Omental fat pad (tissue), 4 donors: ENCODE results near the gene SAMD11. TPM values are rescaled to one million over a fixed set of nuclear protein-coding genes. Genes with fewer than 3 reads are reported as not detected.
"Not testable (repeated sequence)": the region's sequence is repeated elsewhere in the genome, so short reads cannot be mapped to it uniquely, and the experiment has no call there.

Experiments used
- ATAC-seq: fragments of 150-250 bp; one replicate; pipeline ENCODE4 v1.9.1; 2016; ENCODE audit warnings: mild to moderate bottlenecking, moderate library complexity; ENCODE audit not compliant: low FRiP score
- DNase-seq: peaks from one replicate; pipeline ENCODE4 v3.0.0-alpha.2; 2019; ENCODE audit warnings: low spot score
- CTCF ChIP-seq, 3 donors: fragments of 450-650 bp; IDR thresholded peaks; one replicate each; pipeline ENCODE4 v1.5.1; 2016 to 2017; ENCODE audit warnings: antibody characterized with exemption in 3 of 3, mild to moderate bottlenecking in 3 of 3, moderate library complexity in 2 of 3
- total RNA-seq, 4 donors: library from RNA; depleted of rRNA; stranded (reverse); fragments of >200 nt; gene quantifications; one replicate each; pipeline ENCODE4 v1.1.0, GENCODE V29; 2016

The SAMD11 gene
- total RNA-seq, result 1 to 10 TPM in 3 of 4 donors, under 1 TPM in 1; 0.96 to 7.7 (median 1.3) TPM

GRCh38 chr1:923131-923990, at the start of gene SAMD11:
Gene SAMD11 (plus strand): TSS chr1:923923. CDS start chr1:924432, 509 bp downstream.
- ATAC-seq (peak; percentile 56), DNase-seq (peak; percentile 51)
- no peak for TF ChIP-seq CTCF (IDR thresholded peaks at IDR 0.05)

- DNase-seq, ATAC-seq: not testable (repeated sequence)
Measured at GRCh38 chr1:876428-877208, 47.1 kb upstream of the SAMD11 start.

- not testable (repeated sequence) for DNase-seq, ATAC-seq
Measured at GRCh38 chr1:877209-877986, 46.3 kb upstream of the SAMD11 start.

- not testable (repeated sequence) for ATAC-seq, DNase-seq
Measured at GRCh38 chr1:880511-880910, 43.2 kb upstream of the SAMD11 start.

- ATAC-seq, DNase-seq: not testable (repeated sequence)
Measured at GRCh38 chr1:880915-881314, 42.8 kb upstream of the SAMD11 start.

GRCh38 chr1:886311-886710, 37.4 kb upstream of the SAMD11 start:
- DNase-seq (no peak), ATAC-seq (no peak)
- no peak for TF ChIP-seq CTCF (IDR thresholded peaks at IDR 0.05)

GRCh38 chr1:886760-887159, 37.0 kb upstream of the SAMD11 start:
- TF ChIP-seq CTCF (IDR thresholded peaks at IDR 0.05), result no peak
- DNase-seq, result no peak
- no peak for ATAC-seq

- no peak for TF ChIP-seq CTCF (IDR thresholded peaks at IDR 0.05)
- no peak for DNase-seq
- ATAC-seq, result no peak
Measured at GRCh38 chr1:888297-888696, 35.4 kb upstream of the SAMD11 start.

- not testable (repeated sequence) for DNase-seq, ATAC-seq
Measured at GRCh38 chr1:889774-890173, 33.9 kb upstream of the SAMD11 start.

- not testable (repeated sequence) for ATAC-seq, DNase-seq
Measured at GRCh38 chr1:890234-890633, 33.5 kb upstream of the SAMD11 start.
